Osteocyte (in vitro differentiated cells): ENCODE results near the gene OOSP3. TPM values are rescaled to one million over a fixed set of nuclear protein-coding genes. Genes with fewer than 3 reads are reported as not detected.
"Not testable (repeated sequence)": the region's sequence is repeated elsewhere in the genome, so short reads cannot be mapped to it uniquely, and the experiment has no call there.

ENCODE experiments used
- DNase-seq: peaks from one replicate; pipeline ENCODE4 v3.0.0; 2021; ENCODE audit warnings: mixed read lengths; ENCODE audit not compliant: unreplicated experiment; ENCODE audit errors: extremely low spot score
- H3K27ac Mint-ChIP-seq: one replicate; pipeline ENCODE4 v1.8.0; 2021; ENCODE audit warnings: mild to moderate bottlenecking, mixed read lengths; ENCODE audit not compliant: unreplicated experiment
- H3K27me3 Mint-ChIP-seq: one replicate; pipeline ENCODE4 v1.8.0; 2021; ENCODE audit warnings: mixed read lengths; ENCODE audit not compliant: unreplicated experiment
- H3K36me3 Mint-ChIP-seq: one replicate; pipeline ENCODE4 v1.8.0; 2021; ENCODE audit warnings: mixed read lengths; ENCODE audit not compliant: unreplicated experiment
- H3K4me1 Mint-ChIP-seq: one replicate; pipeline ENCODE4 v1.8.0; 2021; ENCODE audit warnings: mixed read lengths; ENCODE audit not compliant: unreplicated experiment
- H3K4me3 Mint-ChIP-seq: one replicate; pipeline ENCODE4 v1.8.0; 2021; ENCODE audit warnings: mild to moderate bottlenecking, moderate library complexity, mixed read lengths; ENCODE audit not compliant: unreplicated experiment
- H3K9me3 Mint-ChIP-seq: one replicate; pipeline ENCODE4 v1.8.0; 2021; ENCODE audit warnings: mixed read lengths; ENCODE audit not compliant: unreplicated experiment
- CTCF ChIP-seq: fragments of 200-600 bp; sonication (generic); IDR thresholded peaks from 2 replicates; pipeline ENCODE4 v1.5.0; 2021; ENCODE audit warnings: antibody characterized with exemption, mild to moderate bottlenecking, moderate library complexity
- total RNA-seq: library from RNA; stranded (reverse); gene quantifications from 2 replicates; pipeline ENCODE4 v1.2.1, GENCODE V29; 2021

The OOSP3 gene
- total RNA-seq, 1 donor from 2014 or later: not detected

GRCh38 chr11:59877325-59877724 is 1.3 kb upstream of the OOSP3 start:
- H3K4me3 Mint-ChIP-seq: no peak overlapping the region
- H3K9me3 Mint-ChIP-seq: no peaks in the 10 kb centered on the region
- TF ChIP-seq CTCF: no peak
- H3K27me3 Mint-ChIP-seq: peaks cover 4% of the 10 kb centered on the region
- no peaks in the 10 kb centered on the region for H3K4me1 Mint-ChIP-seq
- no peak overlapping the region for H3K27ac Mint-ChIP-seq
- DNase-seq: no peak
- no peaks in the 10 kb centered on the region for H3K36me3 Mint-ChIP-seq

GRCh38 chr11:59877784-59878183 is 798 bp upstream of the OOSP3 start:
- Mint-ChIP-seq H3K27ac (no peak overlapping the region), H3K4me1 (no peaks in the 10 kb centered on the region), H3K36me3 (no peaks in the 10 kb centered on the region), H3K9me3 (no peaks in the 10 kb centered on the region), H3K27me3 (peaks cover 4% of the 10 kb centered on the region), H3K4me3 (no peak overlapping the region)
- no peak for TF ChIP-seq CTCF
- DNase-seq: no peak

GRCh38 chr11:59879567-59879966 is 985 bp downstream of the OOSP3 start:
- H3K27ac Mint-ChIP-seq: no peak overlapping the region
- no peak for TF ChIP-seq CTCF
- H3K4me1 Mint-ChIP-seq: no peaks in the 10 kb centered on the region
- H3K36me3 Mint-ChIP-seq: no peaks in the 10 kb centered on the region
- H3K4me3 Mint-ChIP-seq: no peak overlapping the region
- no peak for DNase-seq
- H3K27me3 Mint-ChIP-seq: peaks cover 4% of the 10 kb centered on the region
- H3K9me3 Mint-ChIP-seq: no peaks in the 10 kb centered on the region

GRCh38 chr11:59883597-59883996 is 5.0 kb downstream of the OOSP3 start:
- no peak for TF ChIP-seq CTCF
- no peaks in the 10 kb centered on the region for H3K4me1 Mint-ChIP-seq
- H3K27me3 Mint-ChIP-seq: no peaks in the 10 kb centered on the region
- DNase-seq: no peak
- peaks cover 6% of the 10 kb centered on the region for H3K9me3 Mint-ChIP-seq
- no peak overlapping the region for H3K4me3 Mint-ChIP-seq
- no peak overlapping the region for H3K27ac Mint-ChIP-seq
- H3K36me3 Mint-ChIP-seq: no peaks in the 10 kb centered on the region

GRCh38 chr11:59887156-59887555 is 8.6 kb downstream of the OOSP3 start:
- H3K27me3 Mint-ChIP-seq, H3K36me3 Mint-ChIP-seq, DNase-seq, H3K4me3 Mint-ChIP-seq, H3K4me1 Mint-ChIP-seq, H3K27ac Mint-ChIP-seq: not testable (repeated sequence)
- H3K9me3 Mint-ChIP-seq: peaks cover 21% of the 10 kb centered on the region

GRCh38 chr11:59891781-59892181 is 13.2 kb downstream of the OOSP3 start:
- H3K4me1 Mint-ChIP-seq: no peaks in the 10 kb centered on the region
- H3K27ac Mint-ChIP-seq: no peak overlapping the region
- peaks cover 21% of the 10 kb centered on the region for H3K9me3 Mint-ChIP-seq
- DNase-seq: no peak
- no peaks in the 10 kb centered on the region for H3K36me3 Mint-ChIP-seq
- H3K27me3 Mint-ChIP-seq: no peaks in the 10 kb centered on the region
- no peak overlapping the region for H3K4me3 Mint-ChIP-seq
- TF ChIP-seq CTCF: no peak
